Articular chondrocyte of knee joint (primary cell): ENCODE data around the gene HNRNPA2B1. TPM values are rescaled to one million over a fixed set of nuclear protein-coding genes. Genes with fewer than 3 reads are reported as not detected.

Experiments
- total RNA-seq: library from RNA; depleted of rRNA; stranded (reverse); fragments of >200 nt; gene quantifications from 2 replicates; pipeline ENCODE4 v1.2.3, GENCODE V29; 2012

HNRNPA2B1 gene
- total RNA-seq: 142 and 156 TPM in 2 replicates

DNA sequence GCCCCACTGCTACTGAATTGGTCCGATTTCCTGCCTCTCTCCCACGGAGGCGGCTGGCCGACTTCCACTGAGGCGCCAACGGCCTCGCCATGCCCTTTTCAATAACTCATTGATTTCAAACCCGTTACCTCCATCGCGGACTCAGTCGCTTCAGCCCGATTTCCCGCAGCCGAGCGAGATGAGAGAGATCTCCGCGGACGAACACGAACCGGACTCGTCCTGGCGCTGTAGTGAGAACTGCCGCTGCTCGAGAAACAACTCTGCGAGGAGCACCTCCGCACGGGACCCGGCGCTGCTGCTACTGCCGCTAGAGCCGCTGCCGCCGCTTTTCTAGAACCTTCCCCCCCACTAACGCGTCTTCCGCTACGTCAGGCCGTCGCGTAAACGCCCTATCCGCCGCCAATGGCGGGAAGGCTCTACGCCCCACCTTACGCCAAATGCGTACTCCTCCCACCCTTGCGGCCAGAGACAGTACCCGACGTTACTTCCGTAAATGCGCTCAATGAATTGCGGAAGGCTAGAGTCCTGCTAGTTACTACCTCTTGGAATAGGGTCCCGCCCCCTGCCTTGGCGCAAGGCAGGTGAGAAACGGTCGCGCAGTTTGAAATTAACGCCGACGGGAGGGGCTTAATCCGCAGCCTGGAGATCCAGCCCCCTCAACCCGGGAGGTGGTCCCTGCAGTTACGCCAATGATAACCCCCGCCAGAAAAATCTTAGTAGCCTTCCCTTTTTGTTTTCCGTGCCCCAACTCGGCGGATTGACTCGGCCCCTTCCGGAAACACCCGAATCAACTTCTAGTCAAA, at the start of gene HNRNPA2B1:
Gene HNRNPA2B1, minus strand, starts transcription at position 303 of the 803 bp plus-strand sequence. Its CDS starts 169 bp downstream, at position 134.

DNA sequence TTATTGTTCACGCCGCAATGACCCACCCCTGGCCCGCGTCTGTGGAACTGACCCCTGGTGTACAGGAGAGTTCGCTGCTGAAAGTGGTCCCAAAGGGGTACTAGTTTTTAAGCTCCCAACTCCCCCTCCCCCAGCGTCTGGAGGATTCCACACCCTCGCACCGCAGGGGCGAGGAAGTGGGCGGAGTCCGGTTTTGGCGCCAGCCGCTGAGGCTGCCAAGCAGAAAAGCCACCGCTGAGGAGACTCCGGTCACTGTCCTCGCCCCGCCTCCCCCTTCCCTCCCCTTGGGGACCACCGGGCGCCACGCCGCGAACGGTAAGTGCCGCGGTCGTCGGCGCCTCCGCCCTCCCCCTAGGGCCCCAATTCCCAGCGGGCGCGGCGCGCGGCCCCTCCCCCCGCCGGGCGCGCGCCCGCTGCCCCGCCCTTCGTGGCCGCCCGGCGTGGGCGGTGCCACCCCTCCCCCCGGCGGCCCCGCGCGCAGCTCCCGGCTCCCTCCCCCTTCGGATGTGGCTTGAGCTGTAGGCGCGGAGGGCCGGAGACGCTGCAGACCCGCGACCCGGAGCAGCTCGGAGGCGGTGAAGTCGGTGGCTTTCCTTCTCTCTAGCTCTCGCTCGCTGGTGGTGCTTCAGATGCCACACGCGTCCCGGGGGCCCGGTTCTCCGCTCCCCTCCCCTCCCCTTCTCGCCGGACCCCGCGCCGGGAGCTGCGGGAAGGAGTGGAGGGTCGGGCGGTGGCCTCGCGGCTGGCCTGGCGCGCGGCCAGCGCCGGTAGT, 887 bp upstream of the HNRNPA2B1 start, which contains the start of gene CBX3:
Gene CBX3, plus strand, starts transcription at position 499 of the 772 bp plus-strand sequence. CDS start 1,254 bp downstream, outside the sequence.

DNA sequence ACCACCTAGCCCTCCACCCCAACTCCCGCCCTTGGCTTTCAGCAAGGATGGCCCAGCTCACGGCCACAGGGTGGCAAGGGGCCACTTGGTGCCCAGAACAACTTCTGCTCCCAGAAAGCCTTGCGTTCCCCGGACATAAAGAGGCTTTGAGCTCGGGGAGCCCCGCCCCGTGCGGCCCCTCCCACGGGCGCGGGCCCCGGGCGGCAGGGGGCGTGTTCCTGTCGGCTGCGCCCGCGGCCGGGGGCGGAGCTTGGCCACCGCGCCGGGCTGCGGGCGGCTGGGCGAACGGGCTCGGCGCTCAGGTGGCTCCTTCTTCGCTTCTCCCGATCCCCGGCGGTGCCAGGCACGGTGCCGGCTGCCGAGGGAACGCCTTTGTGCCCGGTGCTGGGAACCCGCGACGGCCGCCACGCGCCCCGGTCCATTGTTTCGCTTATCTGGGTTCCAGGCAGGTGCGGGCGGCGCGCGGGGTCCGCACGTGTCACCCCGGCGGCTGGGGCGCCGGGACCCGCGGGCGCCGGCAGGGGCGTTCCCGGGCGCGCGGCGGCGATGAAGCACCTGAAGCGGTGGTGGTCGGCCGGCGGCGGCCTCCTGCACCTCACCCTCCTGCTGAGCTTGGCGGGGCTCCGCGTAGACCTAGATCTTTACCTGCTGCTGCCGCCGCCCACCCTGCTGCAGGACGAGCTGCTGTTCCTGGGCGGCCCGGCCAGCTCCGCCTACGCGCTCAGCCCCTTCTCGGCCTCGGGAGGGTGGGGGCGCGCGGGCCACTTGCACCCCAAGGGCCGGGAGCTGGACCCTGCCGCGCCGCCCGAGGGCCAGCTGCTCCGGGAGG, 48.4 kb downstream of the HNRNPA2B1 start, which contains the start of gene NFE2L3:
Gene NFE2L3, plus strand, starts transcription at position 246 of the 829 bp plus-strand sequence. Its CDS starts 301 bp downstream, at position 547.

Other genes with a start within 250 kb of the HNRNPA2B1 start
- gene NFE2L3, start 48.5 kb downstream of the HNRNPA2B1 start, total RNA-seq: 0.91 and 2.6 TPM in 2 replicates
- 155 and 164 TPM in 2 replicates for gene CBX3, start 999 bp upstream of the HNRNPA2B1 start, total RNA-seq
- 2.6 TPM in 2 replicates for gene SNX10, start 91.1 kb upstream of the HNRNPA2B1 start, total RNA-seq